ENCODE measurements around the gene ZNF503.

The ZNF503 gene

GRCh38 chr10:75418712-75419111 lies 17.1 kb upstream of the ZNF503 start:
- H3K9me2 ChIP-seq (replicated peaks; ENCODE audit: low read depth, low read length) = no peaks in the 10 kb centered on the region
- H3K79me2 ChIP-seq (ENCODE audit: insufficient read depth, low read length) = no peaks in the 10 kb centered on the region
- no peaks in the 10 kb centered on the region for H3F3A ChIP-seq (ENCODE audit: low read depth)
- no peak overlapping the region for H3K9ac ChIP-seq (ENCODE audit: low read depth, low read length, poor library complexity, severe bottlenecking)
- no peak overlapping the region for H3K4me2 ChIP-seq (ENCODE audit: low read depth, low read length, poor library complexity, severe bottlenecking)
- no peaks in the 10 kb centered on the region for H3K9me3 ChIP-seq (ENCODE audit: insufficient read depth, low read depth, low read length)
- no peak for TF ChIP-seq EZH2phosphoT487 (IDR thresholded peaks at IDR 0.05; ENCODE audit: borderline replicate concordance)
- no peaks in the 10 kb centered on the region for H3K4me1 ChIP-seq (ENCODE audit: insufficient read depth, low read length, poor library complexity, severe bottlenecking)
- H3K36me3 ChIP-seq (ENCODE audit: insufficient read depth, low read length) = no peaks in the 10 kb centered on the region
- no peak overlapping the region for H3K4me3 ChIP-seq (ENCODE audit: low read length, poor library complexity, severe bottlenecking)
- no peaks in the 10 kb centered on the region for H3K27me3 ChIP-seq (ENCODE audit: insufficient read depth, low read length, poor library complexity, severe bottlenecking)
- H4K20me1 ChIP-seq (ENCODE audit: insufficient read depth, low read length, poor library complexity, severe bottlenecking) = no peaks in the 10 kb centered on the region
- no peak overlapping the region for H2AFZ ChIP-seq (ENCODE audit: low read length)

DNA sequence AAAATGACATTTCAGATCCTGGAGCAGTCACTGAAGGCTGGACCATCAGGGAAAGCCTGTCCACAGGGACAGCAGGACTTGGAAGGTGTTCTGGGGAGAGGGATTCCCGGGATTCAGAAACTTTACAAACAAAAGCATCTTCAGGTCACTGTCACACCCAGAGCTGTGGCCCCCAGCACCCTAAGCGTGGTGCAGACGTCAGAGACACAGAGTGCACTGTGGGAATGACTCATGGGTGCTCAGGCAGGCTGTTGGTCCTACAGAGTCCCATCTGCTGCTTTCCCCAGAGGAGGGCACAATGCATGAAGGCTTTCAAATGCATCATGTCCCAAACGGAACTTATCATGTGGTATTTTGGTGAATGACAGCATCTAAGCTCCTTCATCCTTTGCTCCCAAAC lies 16.7 kb upstream of the ZNF503 start:
- H4K20me1 ChIP-seq (ENCODE audit: insufficient read depth, low read length, poor library complexity, severe bottlenecking) = no peaks in the 10 kb centered on the region
- no peaks in the 10 kb centered on the region for H3F3A ChIP-seq (ENCODE audit: low read depth)
- no peak overlapping the region for H2AFZ ChIP-seq (ENCODE audit: low read length)
- H3K4me3 ChIP-seq (ENCODE audit: low read length, poor library complexity, severe bottlenecking) = no peak overlapping the region
- TF ChIP-seq EZH2phosphoT487 (IDR thresholded peaks at IDR 0.05; ENCODE audit: borderline replicate concordance) = no peak
- TF ChIP-seq, protein P1, sequence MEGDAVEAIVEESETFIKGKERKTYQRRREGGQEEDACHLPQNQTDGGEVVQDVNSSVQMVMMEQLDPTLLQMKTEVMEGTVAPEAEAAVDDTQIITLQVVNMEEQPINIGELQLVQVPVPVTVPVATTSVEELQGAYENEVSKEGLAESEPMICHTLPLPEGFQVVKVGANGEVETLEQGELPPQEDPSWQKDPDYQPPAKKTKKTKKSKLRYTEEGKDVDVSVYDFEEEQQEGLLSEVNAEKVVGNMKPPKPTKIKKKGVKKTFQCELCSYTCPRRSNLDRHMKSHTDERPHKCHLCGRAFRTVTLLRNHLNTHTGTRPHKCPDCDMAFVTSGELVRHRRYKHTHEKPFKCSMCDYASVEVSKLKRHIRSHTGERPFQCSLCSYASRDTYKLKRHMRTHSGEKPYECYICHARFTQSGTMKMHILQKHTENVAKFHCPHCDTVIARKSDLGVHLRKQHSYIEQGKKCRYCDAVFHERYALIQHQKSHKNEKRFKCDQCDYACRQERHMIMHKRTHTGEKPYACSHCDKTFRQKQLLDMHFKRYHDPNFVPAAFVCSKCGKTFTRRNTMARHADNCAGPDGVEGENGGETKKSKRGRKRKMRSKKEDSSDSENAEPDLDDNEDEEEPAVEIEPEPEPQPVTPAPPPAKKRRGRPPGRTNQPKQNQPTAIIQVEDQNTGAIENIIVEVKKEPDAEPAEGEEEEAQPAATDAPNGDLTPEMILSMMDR (conservative IDR thresholded peaks at IDR 0.05; ENCODE audit: low read length) = no peak
- H3K27me3 ChIP-seq (ENCODE audit: insufficient read depth, low read length, poor library complexity, severe bottlenecking) = no peaks in the 10 kb centered on the region
- no peak overlapping the region for H3K9ac ChIP-seq (ENCODE audit: low read depth, low read length, poor library complexity, severe bottlenecking)
- no peaks in the 10 kb centered on the region for H3K9me3 ChIP-seq (ENCODE audit: insufficient read depth, low read depth, low read length)
- no peaks in the 10 kb centered on the region for H3K36me3 ChIP-seq (ENCODE audit: insufficient read depth, low read length)
- no peak overlapping the region for H3K4me2 ChIP-seq (ENCODE audit: low read depth, low read length, poor library complexity, severe bottlenecking)
- H3K4me1 ChIP-seq (ENCODE audit: insufficient read depth, low read length, poor library complexity, severe bottlenecking) = no peaks in the 10 kb centered on the region
- H3K9me2 ChIP-seq (replicated peaks; ENCODE audit: low read depth, low read length) = no peaks in the 10 kb centered on the region
- H3K79me2 ChIP-seq (ENCODE audit: insufficient read depth, low read length) = no peaks in the 10 kb centered on the region

GRCh38 chr10:75417522-75417927 lies 16.0 kb upstream of the ZNF503 start:
- Histone ChIP-seq H4K20me1 (ENCODE audit: insufficient read depth, low read length, poor library complexity, severe bottlenecking) (no peaks in the 10 kb centered on the region), H3K27me3 (ENCODE audit: insufficient read depth, low read length, poor library complexity, severe bottlenecking) (no peaks in the 10 kb centered on the region), H3K9me2 (replicated peaks; ENCODE audit: low read depth, low read length) (no peaks in the 10 kb centered on the region), H3F3A (ENCODE audit: low read depth) (no peaks in the 10 kb centered on the region), H2AFZ (ENCODE audit: low read length) (no peak overlapping the region), H3K79me2 (ENCODE audit: insufficient read depth, low read length) (no peaks in the 10 kb centered on the region), H3K9ac (ENCODE audit: low read depth, low read length, poor library complexity, severe bottlenecking) (no peak overlapping the region), H3K4me2 (ENCODE audit: low read depth, low read length, poor library complexity, severe bottlenecking) (no peak overlapping the region), H3K36me3 (ENCODE audit: insufficient read depth, low read length) (no peaks in the 10 kb centered on the region), H3K4me1 (ENCODE audit: insufficient read depth, low read length, poor library complexity, severe bottlenecking) (no peaks in the 10 kb centered on the region), H3K9me3 (ENCODE audit: insufficient read depth, low read depth, low read length) (no peaks in the 10 kb centered on the region), H3K4me3 (ENCODE audit: low read length, poor library complexity, severe bottlenecking) (no peak overlapping the region)
- TF ChIP-seq, protein P1 (conservative IDR thresholded peaks at IDR 0.05; ENCODE audit: low read length) = no peak
- no peak for TF ChIP-seq EZH2phosphoT487 (IDR thresholded peaks at IDR 0.05; ENCODE audit: borderline replicate concordance)

GRCh38 chr10:75414527-75414926 lies 13.0 kb upstream of the ZNF503 start:
- no peaks in the 10 kb centered on the region for H3K9me2 ChIP-seq (replicated peaks; ENCODE audit: low read depth, low read length)
- H3K36me3 ChIP-seq (ENCODE audit: insufficient read depth, low read length) = no peaks in the 10 kb centered on the region
- no peak overlapping the region for H2AFZ ChIP-seq (ENCODE audit: low read length)
- H3K4me2 ChIP-seq (ENCODE audit: low read depth, low read length, poor library complexity, severe bottlenecking) = no peak overlapping the region
- H3K4me1 ChIP-seq (ENCODE audit: insufficient read depth, low read length, poor library complexity, severe bottlenecking) = no peaks in the 10 kb centered on the region
- TF ChIP-seq, protein P1 (conservative IDR thresholded peaks at IDR 0.05; ENCODE audit: low read length) = no peak
- TF ChIP-seq EZH2phosphoT487 (IDR thresholded peaks at IDR 0.05; ENCODE audit: borderline replicate concordance) = no peak
- no peaks in the 10 kb centered on the region for H3K27me3 ChIP-seq (ENCODE audit: insufficient read depth, low read length, poor library complexity, severe bottlenecking)
- no peak overlapping the region for H3K4me3 ChIP-seq (ENCODE audit: low read length, poor library complexity, severe bottlenecking)
- no peaks in the 10 kb centered on the region for H3K79me2 ChIP-seq (ENCODE audit: insufficient read depth, low read length)
- H4K20me1 ChIP-seq (ENCODE audit: insufficient read depth, low read length, poor library complexity, severe bottlenecking) = no peaks in the 10 kb centered on the region
- H3K9me3 ChIP-seq (ENCODE audit: insufficient read depth, low read depth, low read length) = no peaks in the 10 kb centered on the region
- H3F3A ChIP-seq (ENCODE audit: low read depth) = no peaks in the 10 kb centered on the region
- no peak overlapping the region for H3K9ac ChIP-seq (ENCODE audit: low read depth, low read length, poor library complexity, severe bottlenecking)
